OCI-LY3 (cell line): ENCODE data around the gene NXT1.

Experiments used
- H2AFZ ChIP-seq: fragments of 200-600, 300-600 bp; shearing (Covaris generic); 2 replicates; pipeline ENCODE4 v1.6.0; 2014; ENCODE audit warnings: antibody characterized with exemption, low read depth, low read length
- H3K27ac ChIP-seq: fragments of 200-600, 300-600 bp; sonication (generic); 2 replicates; pipeline ENCODE4 v1.5.1; 2014; ENCODE audit warnings: mild to moderate bottlenecking, low read length, moderate library complexity, mixed read lengths
- H3K27me3 ChIP-seq: fragments of 200-600, 300-600 bp; sonication (generic); 2 replicates; pipeline ENCODE4 v1.6.1; 2014; ENCODE audit warnings: low read depth, low read length, mixed read lengths
- H3K36me3 ChIP-seq: fragments of 200-600, 300-600 bp; sonication (generic); replicated peaks from 2 replicates; pipeline ENCODE3; 2014; ENCODE audit warnings: low read depth, low read length, mixed read lengths
- H3K4me1 ChIP-seq: fragments of 300-600, 200-600 bp; sonication (generic); 2 replicates; pipeline ENCODE4 v1.6.1; 2014; ENCODE audit warnings: low read length, mixed read lengths
- H3K4me2 ChIP-seq: fragments of 200-600, 300-600 bp; sonication (generic); 2 replicates; pipeline ENCODE4 v1.6.1; 2014; ENCODE audit warnings: low read length, mixed read lengths
- H3K4me3 ChIP-seq: fragments of 300-600, 200-600 bp; sonication (generic); 2 replicates; pipeline ENCODE4 v1.5.1; 2014; ENCODE audit warnings: antibody characterized with exemption, mild to moderate bottlenecking, low read length, moderate library complexity
- H3K79me2 ChIP-seq: fragments of 300-600, 200-600 bp; shearing (Covaris generic); 2 replicates; pipeline ENCODE4 v1.6.1; 2014; ENCODE audit warnings: mild to moderate bottlenecking, low read length, mixed read lengths
- H3K9ac ChIP-seq: fragments of 300-600, 200-600 bp; shearing (Covaris generic); 2 replicates; pipeline ENCODE4 v1.6.0; 2014; ENCODE audit warnings: mild to moderate bottlenecking, low read length, moderate library complexity
- H3K9me3 ChIP-seq: fragments of 200-600, 300-600 bp; shearing (Covaris generic); 2 replicates; pipeline ENCODE4 v1.6.1; 2014; ENCODE audit warnings: low read length, mixed read lengths; ENCODE audit not compliant: insufficient read depth
- H4K20me1 ChIP-seq: fragments of 200-600, 300-600 bp; sonication (generic); 2 replicates; pipeline ENCODE4 v1.6.1; 2016; ENCODE audit warnings: low read length, mixed read lengths; ENCODE audit not compliant: insufficient read depth
- CTCF ChIP-seq: fragments of 200-600, 300-600 bp; sonication (generic); IDR thresholded peaks from 2 replicates; pipeline ENCODE4 v1.5.1; 2014; ENCODE audit warnings: antibody characterized with exemption, low read length, low read depth
- EZH2phosphoT487 ChIP-seq: fragments of 200-600 bp; shearing (Covaris generic); IDR thresholded peaks from 2 replicates; pipeline ENCODE4 v1.6.1; 2018; ENCODE audit warnings: antibody characterized with exemption, mixed run types, low read depth

NXT1 gene

GRCh38 chr20:23391707-23392310 is 41.2 kb downstream of the NXT1 start:
- H3K9ac ChIP-seq = no peak overlapping the region
- no peak overlapping the region for H3K4me2 ChIP-seq
- H3K4me3 ChIP-seq = no peak overlapping the region
- H3K79me2 ChIP-seq = no peaks in the 10 kb centered on the region
- no peaks in the 10 kb centered on the region for H3K4me1 ChIP-seq
- TF ChIP-seq CTCF (no peak), EZH2phosphoT487 (no peak)
- H3K9me3 ChIP-seq = no peaks in the 10 kb centered on the region
- no peak overlapping the region for H3K27ac ChIP-seq
- no peaks in the 10 kb centered on the region for H3K27me3 ChIP-seq
- no peaks in the 10 kb centered on the region for H4K20me1 ChIP-seq
- peaks cover 21% of the 10 kb centered on the region for H3K36me3 ChIP-seq
- H2AFZ ChIP-seq = no peak overlapping the region

- Histone ChIP-seq H3K9ac (no peak overlapping the region), H3K79me2 (no peaks in the 10 kb centered on the region), H3K27ac (no peak overlapping the region), H3K27me3 (no peaks in the 10 kb centered on the region), H3K4me2 (no peak overlapping the region), H3K36me3 (peaks cover 9% of the 10 kb centered on the region), H4K20me1 (no peaks in the 10 kb centered on the region), H3K4me3 (no peak overlapping the region), H3K9me3 (no peaks in the 10 kb centered on the region), H2AFZ (no peak overlapping the region), H3K4me1 (no peaks in the 10 kb centered on the region)
- TF ChIP-seq EZH2phosphoT487 = no peak
- TF ChIP-seq CTCF = no peak
Observed at GRCh38 chr20:23393996-23394775, 43.6 kb downstream of the NXT1 start.

- peaks cover 4% of the 10 kb centered on the region for H3K4me1 ChIP-seq
- no peaks in the 10 kb centered on the region for H4K20me1 ChIP-seq
- no peaks in the 10 kb centered on the region for H3K27me3 ChIP-seq
- H3K9ac ChIP-seq = no peak overlapping the region
- no peak overlapping the region for H3K27ac ChIP-seq
- H2AFZ ChIP-seq = no peak overlapping the region
- no peaks in the 10 kb centered on the region for H3K9me3 ChIP-seq
- H3K4me3 ChIP-seq = no peak overlapping the region
- H3K79me2 ChIP-seq = no peaks in the 10 kb centered on the region
- H3K36me3 ChIP-seq = peaks cover 10% of the 10 kb centered on the region
- TF ChIP-seq EZH2phosphoT487 (no peak), CTCF (no peak)
- H3K4me2 ChIP-seq = no peak overlapping the region
Observed at GRCh38 chr20:23396950-23397627, 46.5 kb downstream of the NXT1 start.

GRCh38 chr20:23397961-23398360 is 47.4 kb downstream of the NXT1 start:
- Histone ChIP-seq H2AFZ (no peak overlapping the region), H3K27me3 (no peaks in the 10 kb centered on the region), H3K36me3 (peaks cover 10% of the 10 kb centered on the region), H3K9me3 (no peaks in the 10 kb centered on the region), H3K4me3 (no peak overlapping the region), H3K27ac (no peak overlapping the region), H3K4me1 (peaks cover 4% of the 10 kb centered on the region), H3K79me2 (no peaks in the 10 kb centered on the region), H4K20me1 (no peaks in the 10 kb centered on the region), H3K9ac (no peak overlapping the region), H3K4me2 (no peak overlapping the region)
- TF ChIP-seq CTCF (no peak), EZH2phosphoT487 (no peak)
